Mesodermal cell (in vitro differentiated cells): ENCODE data around the gene LRRC46.

ENCODE experiments used
- H3K27ac ChIP-seq: 2 replicates; pipeline ENCODE4 v1.7.0; 2013; ENCODE audit warnings: mild to moderate bottlenecking, low read depth, low read length, moderate library complexity; ENCODE audit not compliant: severe bottlenecking
- H3K36me3 ChIP-seq: 2 replicates; pipeline ENCODE4 v1.7.1; 2013; ENCODE audit warnings: mild to moderate bottlenecking, low read length, moderate library complexity; ENCODE audit not compliant: control insufficient read depth, insufficient read depth
- H3K4me1 ChIP-seq: one replicate; pipeline ENCODE4 v1.7.1; 2013; ENCODE audit warnings: mild to moderate bottlenecking, low read length; ENCODE audit not compliant: insufficient read depth, control insufficient read depth, poor library complexity, severe bottlenecking
- H3K4me3 ChIP-seq: 2 replicates; pipeline ENCODE4 v1.7.0; 2013; ENCODE audit warnings: low read length, control low read depth, mild to moderate bottlenecking; ENCODE audit not compliant: insufficient read depth, poor library complexity, severe bottlenecking; ENCODE audit errors: extremely low read depth
- H3K9me3 ChIP-seq: 2 replicates; pipeline ENCODE4 v1.7.1; 2013; ENCODE audit warnings: mild to moderate bottlenecking, low read length, moderate library complexity; ENCODE audit not compliant: control insufficient read depth
- WGBS, 2 experiments: methylation state at CpG; one replicate each; pipeline ENCODE4 v1.1.5; 2013; ENCODE audit warnings: missing lambda C conversion rate in 2 of 2; ENCODE audit not compliant: insufficient coverage in 2 of 2; 5-methylcytosine and 5-hydroxymethylcytosine counted together

The LRRC46 gene

DNA sequence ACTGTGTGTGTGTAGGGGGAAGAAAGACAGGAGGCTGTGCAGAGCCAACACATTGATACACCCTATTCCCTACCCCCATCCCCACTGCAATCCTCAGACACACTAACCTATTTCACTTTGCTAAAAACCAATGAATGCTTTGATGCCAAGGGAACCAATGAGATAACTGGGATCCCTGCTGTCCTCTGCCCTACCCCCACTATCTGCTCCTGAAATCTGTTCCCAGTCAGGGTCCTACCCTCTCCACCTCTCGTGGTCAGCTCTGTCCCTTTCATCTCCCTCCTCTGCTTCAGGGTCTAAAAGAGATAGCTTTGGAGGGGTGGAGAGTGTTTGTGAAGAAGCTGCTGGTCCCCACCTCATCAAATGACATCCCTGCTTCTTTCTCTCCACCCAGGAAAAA is 38.6 kb downstream of the LRRC46 start:
- H3K4me3 ChIP-seq: no peak overlapping the region
- H3K36me3 ChIP-seq: no peaks in the 10 kb centered on the region
- H3K4me1 ChIP-seq: peaks cover 53% of the 10 kb centered on the region
- H3K9me3 ChIP-seq: no peaks in the 10 kb centered on the region
- peak overlapping the region; percentile 29 for H3K27ac ChIP-seq
- WGBS, 2 experiments: no CpG with 5 or more reads among the region's 1 CpG

DNA sequence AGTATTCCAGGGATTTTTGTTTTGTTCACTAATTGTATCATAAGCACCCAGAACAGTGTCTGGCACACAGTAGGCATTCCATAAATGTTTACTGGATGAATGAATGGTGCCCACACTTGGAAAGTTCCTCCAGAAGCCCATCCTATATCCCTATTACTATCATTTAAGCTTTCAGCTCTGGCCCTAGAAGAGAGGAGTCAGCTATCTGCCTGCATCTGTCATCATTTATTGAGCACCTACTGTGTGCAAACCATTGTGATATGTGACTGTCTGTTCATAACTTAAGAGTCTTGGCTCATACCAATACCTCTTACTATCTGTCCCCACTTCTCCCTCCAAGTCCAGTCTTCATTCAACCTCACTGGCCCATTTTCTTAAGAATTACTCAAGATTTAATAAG is 39.6 kb downstream of the LRRC46 start:
- Histone ChIP-seq H3K36me3 (no peaks in the 10 kb centered on the region), H3K9me3 (no peaks in the 10 kb centered on the region), H3K4me1 (peaks cover 62% of the 10 kb centered on the region), H3K27ac (no peak overlapping the region), H3K4me3 (no peak overlapping the region)

DNA sequence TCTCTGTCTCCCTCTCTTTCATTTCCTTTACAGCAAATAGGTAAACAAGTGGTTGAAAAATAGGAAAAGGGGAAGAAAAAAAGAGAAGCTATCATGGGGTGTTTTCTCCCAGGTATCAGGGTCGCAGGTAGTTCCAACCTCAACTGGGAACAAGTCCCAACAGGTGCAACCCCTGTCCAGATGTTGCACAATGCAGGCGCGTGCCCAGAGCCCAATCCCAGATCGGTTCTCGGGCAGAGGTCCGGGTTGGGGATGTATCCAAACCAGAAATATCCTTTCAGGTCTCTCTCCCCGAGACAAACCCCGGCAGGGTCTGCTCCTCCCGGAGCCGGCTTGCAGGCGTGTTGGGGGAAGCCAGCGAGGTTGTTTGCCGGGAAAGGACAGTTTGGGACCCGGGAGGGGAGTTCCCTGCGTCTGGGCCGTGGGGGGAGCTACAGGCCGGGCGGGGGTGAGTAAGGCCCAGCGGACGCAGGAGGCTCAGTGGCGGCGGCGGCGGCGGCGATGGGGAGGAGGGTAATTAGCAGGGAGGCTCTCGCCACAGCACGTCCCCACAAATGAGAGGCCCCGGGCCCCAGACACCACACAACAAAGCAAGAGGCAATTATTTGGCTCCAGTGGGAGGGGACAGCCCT is 40.7 kb downstream of the LRRC46 start:
- H3K4me1 ChIP-seq: peaks cover 60% of the 10 kb centered on the region
- no peaks in the 10 kb centered on the region for H3K36me3 ChIP-seq
- no peak overlapping the region for H3K27ac ChIP-seq
- no peaks in the 10 kb centered on the region for H3K9me3 ChIP-seq
- peak overlapping the region; percentile 6 for H3K4me3 ChIP-seq
- 12 to 40% methylated on average over 5 to 6 of the region's 29 CpGs for WGBS, 2 experiments

DNA sequence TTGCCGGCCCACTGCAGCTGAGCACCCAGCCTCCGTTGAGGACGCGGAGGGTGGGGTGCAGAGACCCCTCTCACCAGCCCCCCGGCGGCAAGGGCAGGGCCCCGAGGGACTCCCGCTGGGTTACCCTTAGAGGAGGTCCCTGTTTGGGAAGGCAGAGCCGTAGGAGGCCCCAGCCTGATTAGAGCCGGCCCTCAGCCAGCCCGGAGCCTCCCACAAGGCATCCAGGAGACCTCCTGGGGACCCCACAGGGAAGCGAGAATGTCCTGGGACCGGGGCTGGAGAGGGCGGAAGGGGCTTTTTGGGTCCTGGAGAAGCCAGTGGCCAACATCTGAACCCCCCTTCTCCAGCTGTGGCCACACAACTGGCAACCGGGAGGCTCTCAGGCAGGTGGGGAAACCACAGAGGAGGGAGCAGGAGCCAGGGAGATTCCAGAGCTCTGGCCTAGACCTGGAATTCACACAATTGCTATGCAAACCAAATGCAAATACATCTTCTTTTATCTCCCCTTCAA is 41.2 kb downstream of the LRRC46 start:
- no peaks in the 10 kb centered on the region for H3K9me3 ChIP-seq
- H3K4me3 ChIP-seq: peak overlapping the region; percentile 3
- H3K27ac ChIP-seq: no peak overlapping the region
- 9 to 11% methylated on average over 8 to 9 of the region's 15 CpGs for WGBS, 2 experiments
- H3K36me3 ChIP-seq: no peaks in the 10 kb centered on the region
- peaks cover 60% of the 10 kb centered on the region for H3K4me1 ChIP-seq

DNA sequence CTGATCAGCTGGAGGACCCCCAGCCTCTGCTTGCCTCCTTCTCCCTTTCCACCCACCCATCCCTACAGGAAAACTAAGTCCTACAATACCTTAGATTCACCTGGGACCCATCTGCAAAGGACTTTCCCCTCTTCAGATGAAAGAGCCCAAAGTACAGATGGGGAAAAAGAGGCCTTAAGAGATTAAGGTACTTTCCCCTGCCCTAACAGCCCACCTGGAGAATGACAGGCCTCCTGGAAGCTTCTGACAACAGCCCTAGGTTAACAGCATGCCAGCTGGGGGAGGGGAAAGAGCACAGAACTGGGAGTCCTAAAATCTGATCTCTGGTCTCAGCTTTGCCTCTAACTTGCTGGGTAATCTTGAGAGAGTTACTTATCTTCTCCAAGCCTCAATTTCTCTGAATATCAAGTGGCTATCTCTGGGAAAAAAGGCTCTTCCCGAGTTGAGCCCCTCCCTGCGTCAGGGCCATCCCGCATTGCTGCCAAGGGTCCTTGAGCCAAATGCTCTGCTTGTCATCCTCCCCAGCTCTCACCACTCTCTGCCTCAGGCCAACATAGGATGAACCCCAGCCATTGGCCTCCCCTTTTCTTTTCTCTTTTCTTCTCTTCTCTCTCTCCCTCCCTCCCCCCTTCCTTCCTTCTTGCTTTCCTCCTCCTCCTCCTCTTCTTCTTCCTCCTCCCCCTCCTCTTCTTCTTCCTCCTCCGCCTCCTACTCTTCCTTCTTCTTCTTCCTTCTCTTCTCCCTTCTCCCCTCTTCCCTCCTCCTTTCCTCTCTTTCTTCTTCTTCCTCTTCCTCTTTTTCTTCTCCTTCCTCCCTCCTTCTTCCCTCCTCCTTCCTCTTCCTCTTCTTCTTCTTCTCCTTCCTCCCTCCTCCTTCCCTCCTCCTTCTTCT is 42.0 kb downstream of the LRRC46 start:
- 56 to 64% methylated on average over 4 of the region's 4 CpGs for WGBS, 2 experiments
- no peak overlapping the region for H3K27ac ChIP-seq
- no peaks in the 10 kb centered on the region for H3K36me3 ChIP-seq
- H3K4me3 ChIP-seq: no peak overlapping the region
- H3K4me1 ChIP-seq: peaks cover 67% of the 10 kb centered on the region
- H3K9me3 ChIP-seq: no peaks in the 10 kb centered on the region

DNA sequence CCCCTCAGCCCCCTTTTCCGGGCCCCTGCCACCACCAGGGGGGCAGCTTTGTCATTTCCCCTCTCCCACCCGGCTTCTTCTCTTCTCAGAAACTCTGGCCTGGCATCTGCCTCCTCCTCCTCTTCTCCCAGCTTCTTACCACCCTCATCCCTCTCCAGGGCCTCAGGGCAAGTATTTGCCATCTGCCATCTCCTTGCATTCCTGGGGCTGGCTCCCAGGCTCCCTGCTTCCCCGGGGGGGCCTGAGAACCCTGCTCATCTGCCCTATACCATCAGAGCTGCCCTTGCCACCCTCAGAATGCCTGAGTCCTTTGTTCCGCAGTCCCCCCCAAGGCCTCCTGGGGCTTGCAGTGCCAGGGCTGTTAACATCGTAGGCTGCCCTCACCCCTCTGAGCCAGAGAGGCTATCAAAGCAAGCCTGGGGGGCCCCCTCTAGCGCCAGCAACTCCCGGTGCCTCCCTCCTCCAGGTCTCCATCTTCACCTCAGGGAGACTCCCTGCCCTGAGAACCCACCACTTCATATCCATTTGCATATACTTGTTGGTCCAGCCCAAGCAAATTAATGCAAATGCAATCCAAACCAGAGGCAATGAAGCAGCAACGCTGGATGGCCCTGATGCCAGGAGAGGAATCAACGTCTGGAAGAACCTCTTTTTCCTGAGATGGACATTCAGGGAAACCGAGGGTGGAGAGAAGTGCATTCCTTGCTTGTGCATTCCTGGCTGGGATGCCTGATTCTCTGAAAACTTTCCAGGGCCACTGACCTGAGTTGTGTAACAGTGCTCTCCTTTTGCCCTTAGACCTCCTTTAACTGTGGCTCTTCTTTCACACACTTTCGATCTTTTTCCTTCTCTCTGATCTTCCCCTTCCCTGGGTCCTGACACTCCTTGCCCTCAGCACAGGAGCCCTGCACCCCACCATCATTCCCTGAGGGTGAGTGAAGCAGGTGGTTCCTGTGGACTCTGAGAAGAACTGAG is 43.8 kb downstream of the LRRC46 start:
- Histone ChIP-seq H3K36me3 (no peaks in the 10 kb centered on the region), H3K4me3 (no peak overlapping the region), H3K4me1 (peaks cover 60% of the 10 kb centered on the region), H3K9me3 (no peaks in the 10 kb centered on the region), H3K27ac (no peak overlapping the region)
- WGBS, 2 experiments: 52 to 53% methylated on average over 9 to 10 of the region's 11 CpGs

DNA sequence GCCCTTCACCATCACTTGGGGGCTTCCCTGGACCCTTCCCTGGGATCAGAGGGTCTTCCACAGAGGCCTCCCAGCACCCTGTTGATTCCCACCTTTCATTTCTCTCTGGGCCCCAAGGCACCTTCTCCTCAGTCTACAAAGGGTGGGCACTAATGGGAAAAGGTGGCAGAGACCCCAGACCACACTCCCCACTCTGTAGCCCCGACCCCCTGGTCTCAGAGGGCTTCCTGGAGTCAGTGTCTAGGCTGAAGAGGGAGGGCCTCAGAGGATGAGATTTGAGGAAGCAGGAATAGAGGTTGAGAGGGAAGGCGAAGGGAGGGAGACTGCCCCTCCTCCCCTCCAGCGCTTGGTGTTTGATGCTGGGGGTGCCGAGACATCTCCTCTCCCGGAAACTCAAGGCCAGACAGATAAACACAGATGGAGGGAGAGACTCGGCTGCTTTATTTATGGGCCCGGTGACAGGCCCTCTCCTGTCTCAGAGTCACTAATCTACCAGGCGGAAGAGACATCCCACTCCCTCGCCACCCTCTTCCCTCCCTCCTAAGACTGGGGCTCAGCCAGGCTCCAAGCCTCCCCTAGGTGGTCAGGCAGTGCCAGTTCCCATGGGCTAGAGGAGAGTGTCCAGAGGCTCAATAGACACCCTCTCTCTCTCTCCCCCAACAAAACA is 46.0 kb downstream of the LRRC46 start:
- Histone ChIP-seq H3K27ac (peak overlapping the region; percentile 6), H3K9me3 (no peaks in the 10 kb centered on the region), H3K36me3 (no peaks in the 10 kb centered on the region), H3K4me3 (no peak overlapping the region), H3K4me1 (peaks cover 55% of the 10 kb centered on the region)
- WGBS, 2 experiments: 67 to 75% methylated on average over 2 to 3 of the region's 9 CpGs

DNA sequence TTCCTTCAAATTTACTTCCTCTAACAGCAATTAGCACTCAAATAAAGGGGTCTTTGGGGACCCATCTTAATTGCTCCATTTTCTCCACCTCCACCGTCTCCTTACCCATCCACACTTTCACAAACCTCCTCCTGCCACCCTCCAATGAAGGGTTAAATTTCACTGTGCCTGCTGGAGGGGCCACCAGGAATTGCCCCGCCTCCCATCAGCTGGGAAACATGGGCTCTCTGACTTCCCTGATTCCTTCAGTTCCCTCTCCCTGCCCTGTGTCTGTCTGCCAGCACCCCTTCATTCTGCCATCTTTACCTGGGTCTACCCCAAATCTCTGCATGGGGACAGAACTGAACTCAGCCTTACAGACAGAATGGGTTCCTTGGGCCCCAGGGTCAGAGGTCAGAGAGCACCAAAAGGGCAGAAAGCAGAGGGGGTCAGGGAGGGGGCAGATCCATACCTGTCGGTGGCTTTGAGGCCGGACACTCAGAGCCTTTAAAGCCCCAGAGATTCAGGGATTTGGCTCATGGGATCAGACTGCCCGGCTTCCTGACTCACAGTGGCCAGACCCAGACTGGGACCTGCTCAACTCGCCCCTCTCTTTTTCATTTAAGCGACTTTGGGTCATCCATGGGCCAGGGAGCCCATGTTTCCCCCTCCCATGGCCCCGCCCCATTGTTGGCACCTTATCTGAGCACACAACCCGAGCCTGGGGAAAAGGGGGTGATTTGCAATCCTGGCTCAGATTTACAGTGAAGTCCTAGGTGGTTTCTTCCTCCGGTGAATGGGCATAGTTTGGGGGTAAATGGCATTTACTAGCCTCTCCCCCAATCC is 46.9 kb downstream of the LRRC46 start:
- no peaks in the 10 kb centered on the region for H3K9me3 ChIP-seq
- H3K36me3 ChIP-seq: no peaks in the 10 kb centered on the region
- H3K4me3 ChIP-seq: no peak overlapping the region
- peak overlapping the region; percentile 6 for H3K27ac ChIP-seq
- peaks cover 46% of the 10 kb centered on the region for H3K4me1 ChIP-seq
- 58 to 63% methylated on average over 5 to 6 of the region's 10 CpGs for WGBS, 2 experiments

DNA sequence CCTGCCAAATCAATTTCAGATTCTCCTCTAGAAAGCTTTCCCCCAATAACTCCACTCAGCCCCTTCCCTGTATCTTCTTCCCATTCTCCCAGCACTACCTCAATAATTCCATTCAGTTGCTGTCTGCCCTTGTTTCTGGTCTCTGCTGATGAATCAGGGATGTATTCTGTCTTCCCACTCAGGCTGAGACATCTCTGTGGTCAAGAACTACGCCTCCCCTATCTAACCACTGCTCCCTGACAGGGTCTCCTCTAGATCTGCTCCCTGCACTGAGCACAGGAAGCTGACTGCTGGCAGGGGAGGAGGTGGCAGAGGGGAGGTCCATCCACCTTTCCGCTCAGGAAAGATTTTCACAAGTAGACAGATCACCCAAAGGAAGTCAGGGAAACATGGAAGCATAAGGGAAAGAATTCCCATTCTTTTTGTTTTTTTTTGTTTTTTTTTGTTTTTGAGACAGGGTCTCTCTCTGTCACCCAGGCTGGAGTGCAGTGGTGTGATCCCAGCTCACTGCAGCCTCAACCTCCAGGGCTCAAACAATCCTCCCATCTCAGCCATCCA is 47.6 kb downstream of the LRRC46 start:
- Histone ChIP-seq H3K4me1 (peaks cover 44% of the 10 kb centered on the region), H3K36me3 (no peaks in the 10 kb centered on the region), H3K27ac (peak overlapping the region; percentile 6), H3K9me3 (no peaks in the 10 kb centered on the region), H3K4me3 (no peak overlapping the region)
- 80% methylated on average over 1 of the region's 2 CpGs; no CpG with 5 or more reads in 1 of the 2 experiments for WGBS, 2 experiments
